M059J (cell line): ENCODE results near the gene UGT1A5. TPM values are rescaled to one million over a fixed set of nuclear protein-coding genes. Genes with fewer than 3 reads are reported as not detected.

Source experiments
- DNase-seq: peaks from one replicate; pipeline ENCODE4 v3.0.0-alpha.2; 2012; ENCODE audit warnings: low read depth
- total RNA-seq: library from RNA; depleted of rRNA; stranded (reverse); fragments of >200 nt; shearing (Covaris generic); gene quantifications from 2 replicates; pipeline ENCODE4 v1.2.3, GENCODE V29; 2014

Gene UGT1A5
- total RNA-seq, 1 experiment from 2014 or later, result not detected

DNA sequence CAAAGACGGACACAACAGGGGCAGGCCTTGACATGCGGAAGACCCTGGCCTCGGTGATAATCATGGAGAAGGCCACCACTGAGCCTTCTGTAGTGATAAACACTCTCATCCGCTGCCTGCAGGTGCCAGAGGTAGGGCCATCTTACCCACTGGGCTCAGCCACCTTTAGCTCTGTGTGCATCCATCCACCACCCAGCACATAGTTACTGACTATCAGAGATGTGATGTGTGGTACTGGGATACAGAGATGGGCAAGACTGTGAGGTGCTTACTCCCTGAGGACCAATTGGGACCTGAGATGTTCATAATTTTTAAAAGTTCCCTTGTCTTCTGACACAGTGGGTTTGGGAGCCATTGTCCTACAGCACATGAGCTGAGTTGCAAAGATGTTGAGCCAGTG, 67.0 kb downstream of the UGT1A5 start:
- DNase-seq, result no peak

DNA sequence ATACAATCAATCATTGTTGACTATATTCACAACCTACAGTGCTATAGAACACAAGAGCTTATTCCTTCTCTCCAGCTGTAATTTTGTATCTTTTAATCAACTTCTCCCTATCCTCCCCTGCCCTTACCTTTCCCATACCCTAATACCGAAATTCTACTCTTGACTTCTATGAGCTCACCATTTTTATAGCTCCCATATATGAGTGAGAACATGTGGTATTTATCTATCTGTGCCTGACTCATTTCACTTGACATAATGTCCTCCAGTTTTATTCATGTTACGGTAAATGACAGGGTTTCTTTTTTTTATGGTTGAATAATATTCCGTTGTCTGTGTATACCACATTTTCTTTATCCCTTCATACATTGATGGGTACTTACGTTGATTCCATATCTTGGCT, 68.1 kb downstream of the UGT1A5 start:
- no peak for DNase-seq

DNA sequence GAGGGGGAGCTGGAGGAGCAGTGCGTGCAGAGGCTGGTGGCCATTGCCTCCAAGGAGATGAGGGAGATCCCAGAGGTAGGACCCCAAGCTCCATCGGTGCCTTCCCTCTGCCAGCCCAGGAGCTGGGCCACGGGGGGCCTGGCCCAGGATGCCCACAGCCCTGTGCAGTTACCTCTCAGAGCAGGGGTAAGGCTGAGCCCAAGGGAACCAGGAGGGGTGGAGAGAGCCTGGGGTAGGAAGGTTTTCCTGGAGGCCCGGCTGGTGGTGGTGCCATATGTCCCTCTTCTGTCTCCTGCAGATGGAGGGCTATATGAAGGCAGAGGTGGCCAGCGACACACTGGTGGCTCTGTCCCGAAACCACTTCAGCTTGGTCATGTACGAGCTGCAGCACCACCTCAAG, 76.8 kb downstream of the UGT1A5 start:
- DNase-seq, result no peak

DNA sequence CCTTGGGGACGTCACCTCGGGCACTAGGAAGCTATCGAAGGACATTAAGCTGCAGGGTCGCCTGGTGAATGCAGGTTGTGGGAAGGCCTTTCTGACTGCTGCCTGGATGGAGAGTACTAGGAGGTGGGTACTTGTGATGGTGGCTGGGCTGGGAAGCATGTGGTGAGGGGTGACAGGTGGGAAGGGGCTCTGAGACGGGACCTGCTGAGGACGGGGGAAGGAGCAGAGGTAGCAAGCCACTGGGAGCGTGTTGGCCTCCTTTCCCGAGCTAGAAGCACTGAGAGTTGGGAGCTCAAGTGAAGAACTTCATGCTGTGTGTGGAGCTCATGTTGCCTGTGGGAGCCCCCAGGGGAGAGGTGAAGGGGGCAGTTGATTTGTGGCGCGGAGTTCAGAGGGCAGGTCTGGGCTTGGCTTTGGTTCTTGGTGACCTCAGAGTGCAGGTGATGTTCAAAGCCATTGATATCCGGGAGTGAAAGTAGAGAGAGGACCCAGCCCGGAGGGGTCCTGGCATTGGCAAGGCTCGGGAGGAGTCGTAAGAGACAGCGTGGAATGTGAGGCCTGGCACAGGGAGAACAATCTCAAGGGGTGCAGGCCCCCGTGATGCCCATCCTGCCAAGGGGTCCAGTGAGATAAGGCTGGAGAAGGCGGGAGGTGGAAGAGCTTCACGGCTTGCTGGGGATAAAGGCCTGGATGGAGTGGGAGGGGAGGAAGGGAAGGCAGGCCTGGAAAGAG, 78.6 kb downstream of the UGT1A5 start:
- DNase-seq, result no peak

DNA sequence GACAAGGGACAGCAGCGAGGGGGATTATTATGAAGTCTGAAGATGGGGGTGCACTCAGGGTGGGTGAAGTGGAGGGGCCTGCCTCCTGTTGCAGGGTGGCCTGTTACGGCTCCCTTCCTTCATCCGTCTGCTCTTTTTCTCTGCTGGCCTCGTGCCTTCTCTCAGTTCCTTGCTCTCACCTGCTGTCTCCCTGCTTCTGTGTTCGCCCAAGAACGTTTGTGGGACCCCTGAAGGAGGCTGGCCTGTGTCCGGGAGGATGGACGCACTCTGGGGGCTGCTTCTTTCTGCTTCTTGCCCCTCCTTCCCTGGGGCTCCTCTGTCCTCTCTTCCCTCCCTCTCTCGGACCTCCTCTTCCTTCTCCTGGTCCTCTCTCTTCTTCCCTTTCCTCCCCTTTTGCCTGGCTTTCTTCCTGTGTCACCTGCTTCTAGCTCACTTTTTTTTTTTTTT, 79.2 kb downstream of the UGT1A5 start:
- DNase-seq, result no peak

DNA sequence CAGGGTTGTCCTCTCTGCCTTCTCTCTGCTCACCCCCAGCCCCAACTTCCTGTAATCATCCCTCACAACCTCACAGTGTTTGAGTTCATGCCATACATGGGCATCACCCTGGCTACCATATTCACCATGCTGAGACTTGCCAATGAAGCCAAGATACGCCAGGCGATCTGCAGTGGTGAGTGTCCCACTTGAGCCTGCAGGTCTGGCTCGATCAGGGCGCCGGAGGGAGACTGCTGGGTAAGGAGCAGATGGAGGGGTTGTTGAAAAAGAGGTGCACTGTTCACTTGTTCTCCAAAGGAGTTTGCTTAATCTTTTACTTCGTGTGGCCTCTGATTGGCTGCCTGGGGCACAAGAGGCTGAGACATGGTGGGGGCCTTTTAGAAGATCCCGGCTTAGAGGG, 80.0 kb downstream of the UGT1A5 start:
- DNase-seq, result no peak

DNA sequence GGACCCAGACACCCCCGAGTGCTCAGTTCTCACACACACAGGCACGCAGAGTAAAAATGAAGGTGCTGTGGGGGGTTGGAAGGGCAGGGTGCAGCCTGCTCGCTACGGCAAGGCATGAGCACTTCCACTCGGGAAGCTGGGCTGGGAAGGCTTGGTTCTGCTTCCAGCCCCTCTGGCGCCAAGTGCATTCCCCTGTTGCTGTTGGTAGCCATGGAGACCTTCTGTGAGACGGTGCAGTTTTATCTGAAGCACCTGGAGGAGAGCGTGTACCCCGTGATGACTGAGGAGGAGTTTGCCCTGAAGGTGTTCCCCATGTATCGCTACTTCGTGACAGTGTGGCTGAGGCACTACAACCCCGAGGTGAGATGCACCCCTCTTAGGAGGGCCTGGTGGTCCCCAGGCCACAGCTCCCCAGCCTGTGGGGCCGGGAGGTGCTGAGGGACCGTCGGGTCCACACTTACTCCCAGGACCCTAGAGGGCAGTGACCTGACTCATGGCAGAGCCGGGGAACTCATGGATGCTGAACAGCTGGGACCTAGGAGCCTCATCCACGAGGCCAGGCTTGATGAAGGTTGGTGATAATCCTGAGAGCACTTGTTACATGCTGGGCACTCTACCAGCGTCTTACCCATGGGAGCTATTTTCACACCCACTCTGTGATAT, 80.9 kb downstream of the UGT1A5 start:
- peak; percentile 4 for DNase-seq

DNA sequence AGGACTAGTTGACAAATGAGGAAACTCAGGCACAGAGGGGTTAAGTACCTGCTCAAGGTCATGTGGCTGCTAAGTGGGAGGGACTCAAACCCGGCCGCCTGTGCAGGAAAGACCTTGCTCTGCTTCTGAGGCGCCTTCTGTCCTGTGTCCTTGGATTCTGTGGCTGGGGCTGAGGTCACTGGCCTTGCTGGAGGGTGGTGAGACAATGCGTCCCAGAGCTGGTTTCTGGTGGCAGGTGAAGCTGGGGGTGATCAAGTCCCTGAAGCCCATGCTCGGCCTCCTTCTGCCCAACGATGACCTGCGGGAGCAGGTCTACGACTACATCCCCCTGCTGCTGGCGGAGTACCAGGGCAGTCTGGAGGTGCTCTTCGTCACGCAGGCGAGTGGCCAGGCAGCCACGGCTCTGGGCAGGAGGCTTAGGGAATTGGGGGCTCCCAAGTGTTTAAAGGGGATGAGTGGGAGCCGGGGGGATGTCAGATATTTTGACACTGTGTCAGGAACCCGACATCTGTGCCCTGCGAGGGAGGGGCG, 81.5 kb downstream of the UGT1A5 start:
- DNase-seq, result no peak

DNA sequence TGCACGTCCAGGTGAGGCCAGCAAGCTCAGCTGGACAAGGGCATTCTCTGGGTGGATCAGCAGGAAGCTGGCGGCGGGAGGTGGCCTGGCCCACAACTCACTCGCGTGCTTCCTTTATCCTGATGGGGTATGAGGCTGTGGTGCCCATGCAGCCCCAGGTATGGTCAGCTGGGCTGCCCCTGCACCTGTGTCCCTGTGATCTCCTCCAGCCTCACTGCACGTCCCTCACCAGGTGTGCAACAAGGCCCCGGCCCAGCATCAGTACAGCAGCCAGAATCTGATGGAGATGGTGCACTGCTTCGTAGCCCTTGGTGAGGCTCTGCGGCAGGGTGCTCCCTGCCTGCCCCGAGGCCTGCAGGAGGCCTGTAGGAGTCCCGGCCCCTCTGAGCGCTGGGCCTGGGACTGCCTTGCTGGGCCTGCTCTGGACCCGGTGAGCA, 83.0 kb downstream of the UGT1A5 start:
- no peak for DNase-seq

DNA sequence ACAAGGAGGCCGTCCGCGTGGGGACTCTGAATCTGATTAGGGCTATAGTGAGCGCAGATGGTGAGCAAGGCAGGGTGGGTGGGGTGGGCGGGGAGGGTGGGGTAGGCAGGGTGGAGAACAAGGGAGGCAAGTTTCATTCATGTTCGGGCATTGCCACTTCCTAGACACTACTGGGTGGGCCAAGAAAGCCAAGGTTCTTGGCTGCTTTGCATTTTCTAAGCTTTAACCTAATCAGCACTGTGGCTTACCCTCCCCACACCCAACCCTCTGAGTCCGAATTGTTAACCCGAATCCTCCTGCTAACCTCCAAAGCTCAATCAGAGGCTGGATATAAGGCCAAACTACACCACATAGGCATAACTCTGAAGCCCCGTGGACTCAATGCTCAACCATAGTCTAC, 83.5 kb downstream of the UGT1A5 start:
- no peak for DNase-seq

DNA sequence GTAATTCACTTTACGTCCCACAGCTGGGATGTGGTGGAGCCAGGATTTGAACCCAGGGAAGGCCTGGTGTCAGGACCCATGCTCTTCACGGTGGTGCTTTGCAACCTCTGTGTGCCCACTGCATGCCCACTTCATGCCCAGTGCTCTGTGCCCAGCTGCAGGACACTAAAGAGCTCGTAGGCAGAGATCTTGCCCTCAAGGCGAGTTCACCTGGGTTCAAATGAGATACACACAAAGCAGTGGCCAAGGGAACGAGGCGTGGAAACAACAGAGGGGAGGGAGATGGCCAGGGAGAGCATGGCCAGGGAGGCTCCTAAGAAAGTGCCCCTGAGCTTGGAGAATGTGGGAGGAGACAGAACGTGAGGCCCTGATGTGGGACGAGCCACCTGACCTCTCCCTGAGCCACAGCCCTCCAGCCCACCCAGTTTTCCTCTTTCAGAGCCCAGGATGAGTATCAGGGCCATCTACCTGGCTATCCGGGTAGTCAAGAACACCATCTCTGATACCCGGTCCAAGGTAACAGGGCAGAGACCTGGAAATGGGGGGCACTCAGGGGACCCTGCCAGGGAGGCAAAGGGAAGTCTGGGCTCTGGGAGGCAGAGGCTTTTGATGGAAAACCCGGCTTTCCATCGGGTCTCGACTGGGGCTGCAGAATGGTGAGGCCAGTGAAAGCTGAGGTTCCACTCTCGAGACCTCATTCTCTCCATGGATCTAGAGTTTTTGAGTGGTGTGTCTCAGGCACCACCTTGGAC, 85.8 kb downstream of the UGT1A5 start:
- DNase-seq, result no peak

DNA sequence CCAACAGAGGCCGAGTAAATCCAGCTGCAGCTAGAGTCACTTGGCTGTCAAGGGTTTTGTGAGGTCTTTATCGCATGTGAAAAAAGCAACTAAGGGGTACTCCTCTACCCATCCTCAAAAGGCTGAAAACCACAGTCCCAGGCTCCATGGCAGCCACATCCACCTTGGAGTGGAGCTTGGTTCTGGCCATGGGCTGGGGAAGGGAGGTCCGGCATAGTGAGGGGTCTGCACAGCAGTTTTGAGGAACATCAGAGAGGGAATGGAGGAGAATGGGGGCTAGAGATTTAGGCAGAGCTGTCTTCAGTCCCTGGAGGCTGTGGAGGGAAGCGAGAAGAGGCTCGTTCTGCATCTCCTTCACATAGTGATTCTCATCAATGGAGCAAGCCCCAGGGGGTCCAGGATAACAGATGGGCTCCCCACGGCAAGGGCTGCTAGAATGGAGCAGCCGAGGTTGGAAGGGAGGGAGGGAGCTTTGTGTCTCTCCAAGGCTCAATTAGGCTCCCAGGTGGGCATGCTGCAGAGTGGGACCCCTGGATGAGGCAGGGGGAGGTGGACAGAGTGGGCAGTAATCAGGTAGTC, 86.5 kb downstream of the UGT1A5 start:
- no peak for DNase-seq

DNA sequence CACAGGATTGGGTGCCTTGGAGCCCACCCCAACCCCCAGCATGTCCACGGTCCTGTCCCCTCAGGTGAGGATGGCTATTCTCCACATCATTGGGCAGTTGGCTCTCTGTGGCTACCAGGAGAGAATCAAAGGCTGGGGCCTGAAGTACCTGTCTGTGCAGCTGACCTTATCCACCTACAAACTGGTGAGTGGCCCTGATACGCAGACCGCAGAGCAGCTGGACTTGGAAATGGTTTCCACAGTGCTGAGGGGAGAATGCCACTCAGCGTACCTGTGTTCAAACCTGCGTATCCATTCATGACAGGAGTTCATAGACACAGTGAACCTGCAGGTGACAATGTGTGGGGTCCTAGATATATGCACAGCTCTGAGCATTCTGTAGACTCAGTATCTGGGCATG, 87.0 kb downstream of the UGT1A5 start:
- DNase-seq, result no peak

DNA sequence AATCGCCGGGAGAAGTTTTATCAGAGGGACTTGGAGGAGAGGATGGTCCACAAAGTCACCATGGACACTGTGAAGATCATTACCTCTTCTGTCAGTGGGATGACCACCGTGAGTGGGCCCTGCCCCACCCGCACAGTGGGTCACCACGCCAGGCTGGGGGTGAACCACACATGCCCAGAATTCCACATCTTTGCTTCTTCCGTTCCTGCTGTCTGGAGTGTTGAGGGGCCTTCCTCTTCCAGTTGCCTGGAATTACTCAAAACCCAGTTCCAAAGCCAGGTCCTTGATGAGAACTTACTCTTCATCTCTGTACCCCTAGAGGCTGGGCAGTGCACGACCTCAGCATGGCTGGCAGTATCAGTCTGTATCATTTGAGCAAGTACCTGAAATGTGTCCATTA, 87.5 kb downstream of the UGT1A5 start:
- DNase-seq, result no peak

DNA sequence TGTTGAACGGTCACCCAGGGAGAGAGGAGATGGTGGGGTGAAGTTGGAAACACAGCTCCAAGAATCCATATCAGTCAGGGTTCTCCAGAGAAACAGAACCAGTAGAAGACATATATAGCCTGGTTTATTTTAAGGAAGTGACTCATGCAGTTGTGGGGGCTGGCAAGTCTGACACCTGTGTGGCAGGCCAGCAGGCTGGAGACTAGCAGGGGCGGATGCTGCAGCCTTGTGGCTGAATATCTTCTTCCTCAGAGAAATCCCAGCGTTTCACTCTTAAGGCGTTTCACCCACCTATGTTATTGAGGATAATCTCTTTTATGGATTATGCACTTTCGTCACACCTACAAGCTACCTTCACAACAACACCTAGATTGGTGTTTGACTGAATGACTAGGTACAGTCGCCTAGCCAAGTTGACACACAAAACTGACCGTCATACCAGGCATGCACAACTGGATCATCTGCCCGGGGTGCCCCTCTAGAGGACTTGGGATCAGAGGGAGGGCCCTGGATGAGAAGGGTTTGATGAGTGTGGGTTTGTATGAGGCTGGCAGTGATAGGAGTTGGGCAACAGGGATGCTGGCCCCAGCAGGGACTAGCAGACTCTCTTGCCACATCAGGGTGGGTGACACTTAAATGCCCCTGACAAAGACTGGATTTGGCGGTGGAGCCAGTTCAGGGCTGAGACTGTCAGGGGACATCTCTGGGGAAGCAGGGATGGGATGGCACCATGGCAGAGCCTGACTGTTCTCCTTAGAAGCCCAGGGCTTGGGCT, 88.8 kb downstream of the UGT1A5 start:
- peak; percentile 69 for DNase-seq

DNA sequence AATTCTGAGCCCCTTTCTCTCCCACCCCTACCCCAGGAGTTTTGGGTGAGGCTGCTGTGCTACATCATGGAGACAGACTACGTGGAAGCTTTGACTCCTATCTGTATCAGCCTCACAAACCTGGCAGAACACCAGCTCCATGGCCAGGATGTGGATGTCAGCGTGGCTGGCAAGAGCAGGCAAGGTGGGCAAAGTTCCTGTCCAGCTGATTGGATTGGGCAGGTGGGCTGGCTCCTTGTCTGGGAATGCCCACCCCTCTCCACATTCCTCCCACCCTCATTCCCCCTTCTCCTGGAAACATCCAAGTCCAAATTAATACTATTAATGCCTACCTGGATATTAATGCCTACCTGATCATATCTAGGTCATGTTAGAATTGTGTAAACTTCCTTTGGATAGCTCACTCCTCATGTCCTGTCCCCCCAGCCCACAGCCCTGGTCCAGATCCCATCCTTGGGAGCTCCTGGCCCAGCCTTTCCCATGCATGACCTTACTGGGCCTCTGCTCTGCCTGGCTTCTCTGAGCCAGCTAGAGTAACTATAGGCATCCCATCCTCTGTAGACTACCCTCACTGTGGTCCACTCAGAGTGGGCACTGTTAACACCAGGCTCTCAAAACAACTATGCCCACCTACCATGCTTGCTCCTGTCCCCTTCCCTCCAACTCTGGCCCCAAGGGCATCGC, 89.6 kb downstream of the UGT1A5 start:
- DNase-seq, result no peak

DNA sequence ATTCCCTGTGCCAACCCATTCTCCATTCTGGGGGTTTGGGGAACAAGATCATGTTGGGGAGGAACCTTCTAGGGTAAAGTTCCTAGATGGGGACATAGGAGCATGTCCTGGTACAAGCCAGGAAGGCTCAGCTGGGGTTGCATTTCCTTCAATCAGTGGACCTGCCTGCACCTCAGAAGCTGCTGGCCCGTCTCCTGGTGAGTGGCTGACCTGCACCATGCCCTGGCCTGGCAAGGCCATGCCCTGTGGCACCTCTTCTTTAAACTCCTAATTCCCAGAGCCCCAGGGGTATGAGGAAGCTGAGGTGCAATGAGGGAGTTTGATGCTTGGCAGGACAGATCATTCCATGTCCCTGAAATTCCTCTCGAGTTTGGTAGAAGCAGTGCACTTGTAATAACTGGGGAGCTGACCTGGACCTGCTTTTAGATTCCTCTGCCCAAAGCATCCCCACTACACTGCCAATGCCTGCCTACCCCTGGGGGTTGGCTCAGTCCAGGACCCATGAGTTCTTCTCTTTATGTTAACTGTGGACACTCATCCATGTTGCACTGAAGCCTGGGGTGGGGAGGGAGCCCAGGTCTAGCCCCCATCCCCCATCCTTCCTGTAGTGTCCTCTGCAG, 90.7 kb downstream of the UGT1A5 start:
- no peak for DNase-seq

DNA sequence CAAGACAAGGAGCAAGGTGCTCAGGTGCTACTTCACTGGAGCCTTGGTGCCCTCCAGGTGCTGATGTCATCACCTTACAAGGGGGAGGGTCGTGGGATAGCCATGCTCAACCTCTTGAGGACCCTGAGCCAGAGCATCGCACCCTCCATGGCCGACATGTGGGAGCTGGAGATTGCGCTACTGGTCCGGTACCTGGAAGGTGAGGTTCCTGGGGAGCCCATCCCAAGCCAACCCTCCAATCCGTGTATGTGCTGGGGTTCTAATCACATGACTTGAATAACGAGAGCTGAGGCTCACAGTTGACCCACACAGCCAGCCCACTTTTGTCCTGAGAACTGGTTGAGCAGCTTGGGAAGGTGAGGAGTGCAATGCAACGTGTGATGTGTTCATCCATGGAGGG, 91.3 kb downstream of the UGT1A5 start:
- DNase-seq, result no peak

DNA sequence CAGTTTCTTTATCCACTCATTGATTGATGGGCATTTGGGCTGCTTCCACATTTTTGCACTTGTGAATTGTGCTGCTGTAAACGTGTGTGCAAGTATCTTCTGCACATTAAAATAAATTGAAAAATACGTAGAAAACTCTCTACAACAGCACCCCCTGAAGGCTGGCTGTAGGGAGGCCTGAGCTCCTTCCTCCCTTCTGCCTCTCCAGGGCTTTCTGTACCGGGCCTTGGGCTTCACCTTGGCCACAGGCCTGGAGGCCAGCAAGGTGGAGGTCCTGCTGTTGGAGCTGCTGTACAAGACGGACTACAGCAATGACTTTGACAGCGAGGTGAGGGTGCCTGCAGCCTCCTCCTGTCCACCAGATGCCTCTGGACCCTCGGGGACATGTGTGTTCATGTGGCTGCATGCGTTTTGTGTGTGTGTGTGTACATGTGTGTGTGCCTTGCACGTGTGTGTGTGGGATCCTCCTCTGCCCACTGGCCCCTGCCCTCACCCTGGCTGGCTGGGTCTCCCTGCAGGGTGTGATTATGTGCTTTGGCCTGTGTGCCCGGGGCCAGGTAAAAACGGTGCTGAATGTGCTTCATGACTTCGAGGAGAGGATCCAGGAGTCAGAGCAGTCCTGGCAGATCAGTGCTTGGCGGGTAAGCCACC, 94.6 kb downstream of the UGT1A5 start:
- DNase-seq, result no peak
